ENCODE results near the gene ATR.
A peak's percentile ranks its signal among the peaks of the same experiment; 100 is the strongest.

ATR gene

DNA sequence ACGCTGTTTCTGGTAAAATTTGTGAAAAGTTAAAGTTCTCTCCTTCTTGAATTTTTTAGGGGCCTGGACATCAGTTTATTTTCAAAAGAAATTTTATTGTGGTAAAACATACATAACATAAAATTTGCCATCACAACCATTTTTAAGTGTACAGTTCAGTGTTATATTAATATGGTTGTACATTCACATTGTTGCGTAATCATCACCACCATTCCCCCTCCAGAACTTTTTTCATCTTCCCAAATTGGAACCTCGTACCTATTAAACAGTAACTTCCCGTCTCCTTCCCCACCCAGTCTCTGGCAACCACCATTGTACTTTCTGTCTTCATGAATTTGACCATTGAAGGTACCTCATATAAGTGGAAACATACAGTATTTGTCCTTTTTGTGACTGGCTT lies 107.7 kb downstream of the ATR start:
- no peaks in the 10 kb centered on the region for H3K4me1 ChIP-seq (ENCODE audit: insufficient read depth, low read length)
- no peak overlapping the region for H3K4me3 ChIP-seq (ENCODE audit: low read depth in 1 of 2, low read length in 2 of 2)
- H3K27me3 ChIP-seq (ENCODE audit: control insufficient read depth in 1 of 2, insufficient read depth in 2 of 2, low read length in 2 of 2): no peaks in the 10 kb centered on the region
- H3K9ac ChIP-seq (ENCODE audit: low read length): no peak overlapping the region
- H3K36me3 ChIP-seq (ENCODE audit: insufficient read depth, low read length): no peaks in the 10 kb centered on the region
- no peak overlapping the region for H3K27ac ChIP-seq (ENCODE audit: low read depth, low read length)
- no peaks in the 10 kb centered on the region for H3K9me3 ChIP-seq (ENCODE audit: low read length)

DNA sequence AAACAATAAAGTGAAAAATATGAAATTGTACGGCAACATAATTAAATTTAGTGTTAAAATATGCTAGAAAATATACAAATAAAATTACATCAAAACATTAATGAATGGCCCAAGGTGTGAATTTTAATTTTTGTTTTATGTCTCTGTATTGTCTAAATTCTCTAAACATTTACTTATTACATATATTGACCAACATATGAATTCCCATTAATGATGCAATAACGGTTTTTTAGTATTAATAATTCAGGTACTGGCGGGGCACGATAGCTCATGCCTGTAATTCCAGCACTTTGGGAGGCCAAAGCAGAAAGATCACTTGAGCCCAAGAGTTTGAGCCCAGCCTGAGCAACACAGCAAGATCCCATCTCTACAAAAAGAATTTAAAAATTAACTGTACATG lies 110.1 kb downstream of the ATR start:
- H3K27ac ChIP-seq (ENCODE audit: low read depth, low read length): no peak overlapping the region
- H3K9ac ChIP-seq (ENCODE audit: low read length): no peak overlapping the region
- no peaks in the 10 kb centered on the region for H3K4me1 ChIP-seq (ENCODE audit: insufficient read depth, low read length)
- no peak overlapping the region for H3K4me3 ChIP-seq (ENCODE audit: low read depth in 1 of 2, low read length in 2 of 2)
- H3K36me3 ChIP-seq (ENCODE audit: insufficient read depth, low read length): no peaks in the 10 kb centered on the region
- H3K27me3 ChIP-seq (ENCODE audit: control insufficient read depth in 1 of 2, insufficient read depth in 2 of 2, low read length in 2 of 2): no peaks in the 10 kb centered on the region
- H3K9me3 ChIP-seq (ENCODE audit: low read length): no peaks in the 10 kb centered on the region

DNA sequence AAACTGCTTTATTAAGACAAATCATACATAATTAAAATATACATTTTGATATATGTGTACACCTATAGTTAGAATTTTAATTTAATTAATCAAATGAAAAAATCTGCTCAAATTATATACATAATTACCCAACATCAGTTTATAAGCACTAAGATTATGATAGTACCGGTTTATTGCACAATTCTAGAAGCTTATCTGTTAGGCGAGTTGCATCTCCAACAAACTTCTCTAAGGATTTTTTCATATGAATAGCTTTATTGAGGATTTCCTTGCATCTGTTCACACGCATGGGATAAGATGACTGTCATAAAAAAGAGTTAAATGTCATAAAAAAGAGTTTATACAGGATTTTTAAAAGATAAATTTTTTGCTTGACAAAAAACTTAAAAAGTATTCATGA lies 110.8 kb downstream of the ATR start:
- no peak overlapping the region for H3K9ac ChIP-seq (ENCODE audit: low read length)
- no peaks in the 10 kb centered on the region for H3K36me3 ChIP-seq (ENCODE audit: insufficient read depth, low read length)
- H3K27ac ChIP-seq (ENCODE audit: low read depth, low read length): no peak overlapping the region
- H3K4me3 ChIP-seq (ENCODE audit: low read depth in 1 of 2, low read length in 2 of 2): no peak overlapping the region
- no peaks in the 10 kb centered on the region for H3K4me1 ChIP-seq (ENCODE audit: insufficient read depth, low read length)
- no peaks in the 10 kb centered on the region for H3K27me3 ChIP-seq (ENCODE audit: control insufficient read depth in 1 of 2, insufficient read depth in 2 of 2, low read length in 2 of 2)
- no peaks in the 10 kb centered on the region for H3K9me3 ChIP-seq (ENCODE audit: low read length)

DNA sequence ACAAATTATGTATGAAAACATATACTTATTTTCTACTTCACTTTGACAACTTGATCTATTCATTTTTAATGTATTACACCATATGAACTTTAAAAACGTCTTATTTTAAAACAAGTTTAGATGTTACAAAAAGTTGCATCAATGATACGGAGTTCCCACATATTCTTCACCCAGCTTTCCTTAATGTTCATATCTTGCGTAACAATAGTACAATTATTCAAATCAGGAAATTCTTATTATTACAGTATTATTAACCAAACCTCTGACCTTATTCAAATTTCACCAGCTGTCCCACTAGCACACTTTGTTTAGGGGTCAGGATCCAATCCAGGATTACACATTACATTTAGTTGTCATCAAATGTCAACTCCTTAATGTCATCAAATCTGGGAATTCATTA lies 117.8 kb downstream of the ATR start:
- Histone ChIP-seq H3K27me3 (ENCODE audit: control insufficient read depth in 1 of 2, insufficient read depth in 2 of 2, low read length in 2 of 2) (no peaks in the 10 kb centered on the region), H3K9ac (ENCODE audit: low read length) (no peak overlapping the region), H3K9me3 (ENCODE audit: low read length) (no peaks in the 10 kb centered on the region), H3K36me3 (ENCODE audit: insufficient read depth, low read length) (no peaks in the 10 kb centered on the region), H3K27ac (ENCODE audit: low read depth, low read length) (no peak overlapping the region), H3K4me1 (ENCODE audit: insufficient read depth, low read length) (no peaks in the 10 kb centered on the region), H3K4me3 (ENCODE audit: low read depth in 1 of 2, low read length in 2 of 2) (no peak overlapping the region)

DNA sequence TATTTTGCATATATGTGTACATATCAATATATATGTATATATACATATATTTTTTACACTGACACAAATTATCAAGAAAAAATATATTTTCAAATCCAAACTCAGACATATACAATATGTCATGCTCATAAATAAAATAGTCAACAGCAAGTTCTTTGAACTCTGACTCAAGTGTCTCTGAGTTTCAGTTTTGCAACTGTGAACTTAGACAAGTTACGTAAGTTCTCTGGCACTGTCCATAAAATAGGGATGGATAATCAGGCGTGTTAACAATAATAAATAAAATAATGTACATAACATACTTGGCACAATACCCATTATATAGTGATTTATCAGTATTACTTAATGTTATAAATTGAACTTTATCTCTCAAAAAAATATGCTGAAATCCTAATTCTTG lies 118.6 kb downstream of the ATR start:
- Histone ChIP-seq H3K36me3 (ENCODE audit: insufficient read depth, low read length) (no peaks in the 10 kb centered on the region), H3K9me3 (ENCODE audit: low read length) (no peaks in the 10 kb centered on the region), H3K9ac (ENCODE audit: low read length) (no peak overlapping the region), H3K27ac (ENCODE audit: low read depth, low read length) (no peak overlapping the region), H3K27me3 (ENCODE audit: control insufficient read depth in 1 of 2, insufficient read depth in 2 of 2, low read length in 2 of 2) (no peaks in the 10 kb centered on the region), H3K4me3 (ENCODE audit: low read depth in 1 of 2, low read length in 2 of 2) (no peak overlapping the region), H3K4me1 (ENCODE audit: insufficient read depth, low read length) (no peaks in the 10 kb centered on the region)

DNA sequence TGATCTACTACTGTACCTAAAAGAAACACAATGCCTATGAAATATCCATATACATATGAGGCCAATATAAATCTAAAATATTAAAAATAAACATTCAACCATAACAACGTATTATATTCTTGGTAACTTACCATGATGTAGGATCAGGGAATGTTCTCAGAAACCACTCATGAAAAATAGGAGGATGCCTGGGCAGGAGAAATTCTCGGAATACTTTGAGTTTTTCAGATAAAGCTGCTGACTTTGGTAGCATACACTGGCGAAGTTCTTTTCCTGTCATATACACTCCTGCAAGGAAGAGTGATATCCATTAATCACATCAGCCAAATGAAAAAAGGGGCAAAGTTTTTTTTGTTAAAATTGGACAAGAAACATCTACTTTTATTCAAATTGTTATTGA lies 119.4 kb downstream of the ATR start:
- H3K4me3 ChIP-seq (ENCODE audit: low read depth in 1 of 2, low read length in 2 of 2): no peak overlapping the region
- no peaks in the 10 kb centered on the region for H3K27me3 ChIP-seq (ENCODE audit: control insufficient read depth in 1 of 2, insufficient read depth in 2 of 2, low read length in 2 of 2)
- H3K27ac ChIP-seq (ENCODE audit: low read depth, low read length): no peak overlapping the region
- no peak overlapping the region for H3K9ac ChIP-seq (ENCODE audit: low read length)
- H3K36me3 ChIP-seq (ENCODE audit: insufficient read depth, low read length): no peaks in the 10 kb centered on the region
- no peaks in the 10 kb centered on the region for H3K4me1 ChIP-seq (ENCODE audit: insufficient read depth, low read length)
- no peaks in the 10 kb centered on the region for H3K9me3 ChIP-seq (ENCODE audit: low read length)

DNA sequence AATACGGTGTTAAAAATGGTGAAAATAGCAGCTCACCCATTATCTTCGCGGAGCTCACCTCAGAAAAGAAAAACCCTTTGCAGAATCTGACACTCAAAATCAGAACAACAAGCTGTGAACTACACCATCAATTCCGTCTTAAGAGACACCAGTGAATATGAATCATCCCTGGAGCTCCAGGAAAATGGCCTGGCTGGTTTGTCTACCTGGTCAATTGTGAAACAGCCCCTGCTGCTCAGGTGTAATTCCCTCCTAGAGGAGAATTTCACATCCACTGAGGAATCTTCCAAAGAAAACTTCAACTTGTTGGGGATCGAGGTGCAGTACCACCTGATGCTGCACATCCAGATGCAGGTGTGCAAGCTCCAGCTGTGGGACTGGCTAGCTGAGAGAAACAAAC lies 127.7 kb downstream of the ATR start:
- H3K27ac ChIP-seq (ENCODE audit: low read depth, low read length): no peak overlapping the region
- H3K9ac ChIP-seq (ENCODE audit: low read length): no peak overlapping the region
- peaks cover 11% of the 10 kb centered on the region for H3K4me1 ChIP-seq (ENCODE audit: insufficient read depth, low read length)
- H3K4me3 ChIP-seq (ENCODE audit: low read depth in 1 of 2, low read length in 2 of 2): no peak overlapping the region
- H3K27me3 ChIP-seq (ENCODE audit: control insufficient read depth in 1 of 2, insufficient read depth in 2 of 2, low read length in 2 of 2): no peaks in the 10 kb centered on the region
- no peaks in the 10 kb centered on the region for H3K9me3 ChIP-seq (ENCODE audit: low read length)
- H3K36me3 ChIP-seq (ENCODE audit: insufficient read depth, low read length): no peaks in the 10 kb centered on the region

DNA sequence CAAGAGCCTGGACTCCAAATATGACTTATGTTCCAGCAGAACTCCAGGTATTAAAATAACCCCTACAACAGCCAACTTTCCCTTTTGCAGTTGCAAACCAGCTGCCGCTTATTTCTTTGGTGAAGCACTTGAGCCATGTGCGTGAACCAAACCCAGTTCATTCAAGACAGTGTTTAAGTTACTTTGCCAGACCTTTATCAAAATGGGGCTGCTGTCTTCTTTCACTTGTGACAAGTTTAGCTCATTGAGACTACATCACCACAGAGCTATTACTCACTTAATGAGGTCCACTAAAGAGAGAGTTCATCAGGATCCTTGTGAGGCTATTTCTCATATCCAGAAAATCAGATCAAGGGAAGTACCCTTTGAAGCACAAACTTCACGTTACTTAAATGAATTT lies 128.3 kb downstream of the ATR start:
- no peak overlapping the region for H3K4me3 ChIP-seq (ENCODE audit: low read depth in 1 of 2, low read length in 2 of 2)
- H3K27me3 ChIP-seq (ENCODE audit: control insufficient read depth in 1 of 2, insufficient read depth in 2 of 2, low read length in 2 of 2): no peaks in the 10 kb centered on the region
- H3K4me1 ChIP-seq (ENCODE audit: insufficient read depth, low read length): peaks cover 18% of the 10 kb centered on the region
- H3K9me3 ChIP-seq (ENCODE audit: low read length): no peaks in the 10 kb centered on the region
- no peak overlapping the region for H3K27ac ChIP-seq (ENCODE audit: low read depth, low read length)
- no peak overlapping the region for H3K9ac ChIP-seq (ENCODE audit: low read length)
- no peaks in the 10 kb centered on the region for H3K36me3 ChIP-seq (ENCODE audit: insufficient read depth, low read length)

DNA sequence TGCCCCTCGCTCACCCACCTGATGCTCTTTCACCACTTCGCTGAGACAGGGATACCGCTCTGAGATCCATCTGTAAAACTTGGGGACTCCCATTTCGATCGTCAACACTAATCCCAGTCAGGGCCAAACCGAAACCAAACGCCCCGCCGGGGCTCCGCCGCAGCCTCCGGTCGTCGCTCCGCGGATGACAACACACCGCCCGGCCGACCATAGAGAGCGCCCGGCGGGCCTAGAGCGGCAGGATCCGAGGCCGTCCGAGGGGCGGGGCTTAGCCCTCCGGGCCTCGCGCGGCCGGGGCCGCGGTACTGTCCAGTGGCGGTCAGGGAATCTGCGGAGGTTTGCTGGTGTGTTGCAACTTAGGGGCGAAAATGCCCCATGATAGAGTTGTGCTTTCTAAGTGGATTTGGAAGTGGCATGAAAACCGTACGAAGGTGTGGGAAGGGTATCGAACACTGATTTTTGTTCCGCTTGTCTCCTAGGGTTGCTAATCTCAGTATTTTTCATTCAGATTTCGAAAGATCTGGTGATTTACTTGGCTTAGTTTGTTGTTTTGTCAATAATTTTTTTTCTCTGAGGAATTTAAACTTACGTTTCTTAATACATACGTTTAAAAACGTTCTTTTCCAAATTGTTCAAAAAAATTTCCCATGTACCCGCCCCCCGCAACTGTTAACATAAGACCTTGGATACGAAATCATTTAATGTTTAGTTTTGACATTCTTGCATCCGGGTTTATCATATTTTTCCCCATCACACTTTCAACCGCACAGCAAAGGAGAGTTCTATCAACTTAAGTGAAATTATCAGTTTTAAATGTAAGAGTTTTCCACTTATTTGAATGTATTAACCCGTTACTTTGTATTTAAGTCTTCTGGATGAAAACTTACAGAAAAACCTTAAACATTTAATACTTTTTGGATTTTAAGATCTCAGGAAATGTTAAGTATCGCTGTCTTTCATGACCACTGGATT lies 130.4 kb downstream of the ATR start, which contains the start of gene XRN1:
Gene XRN1, minus strand, starts transcription at position 186 of the 972 bp plus-strand sequence. Its CDS starts 93 bp downstream, at position 93.
- Histone ChIP-seq H3K36me3 (ENCODE audit: insufficient read depth, low read length) (peaks cover 3% of the 10 kb centered on the region), H3K4me1 (ENCODE audit: insufficient read depth, low read length) (peaks cover 25% of the 10 kb centered on the region), H3K9ac (ENCODE audit: low read length) (peak within 1 kb of the TSS; percentile 98), H3K9me3 (ENCODE audit: low read length) (no peaks in the 10 kb centered on the region), H3K4me3 (ENCODE audit: low read depth in 1 of 2, low read length in 2 of 2) (peak within 1 kb of the TSS; percentile 91 to 97), H3K27me3 (ENCODE audit: control insufficient read depth in 1 of 2, insufficient read depth in 2 of 2, low read length in 2 of 2) (no peaks in the 10 kb centered on the region), H3K27ac (ENCODE audit: low read depth, low read length) (peak within 1 kb of the TSS; percentile 99)

DNA sequence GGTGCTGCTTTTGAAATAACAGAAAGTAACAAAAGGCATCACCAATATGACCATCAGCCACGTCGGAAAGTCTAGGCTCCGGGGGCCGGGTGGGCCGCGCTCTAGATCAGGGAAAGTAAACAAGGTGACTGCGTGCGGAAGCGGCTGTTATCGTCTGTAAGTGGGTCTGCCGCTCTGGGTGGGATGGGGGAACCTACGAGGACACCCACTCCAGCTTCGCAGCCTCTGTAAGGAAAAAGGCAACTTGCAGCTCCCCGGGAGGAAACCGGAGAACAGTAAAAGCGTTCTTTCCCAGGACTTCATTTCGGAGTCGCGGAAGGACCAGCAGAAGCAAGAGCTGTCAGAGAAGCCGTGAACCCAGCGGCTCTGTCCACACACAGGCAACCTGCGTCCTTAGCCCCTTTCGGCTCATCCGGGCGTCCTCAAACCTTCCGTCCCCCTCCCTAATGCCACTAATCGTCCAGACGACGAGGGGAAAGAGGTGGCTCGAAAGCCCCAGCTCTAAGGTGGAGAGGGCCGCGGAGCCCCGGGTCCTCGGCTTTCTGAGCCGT lies 131.2 kb downstream of the ATR start:
- H3K9ac ChIP-seq (ENCODE audit: low read length): peak overlapping the region; percentile 98
- peak overlapping the region; percentile 99 for H3K27ac ChIP-seq (ENCODE audit: low read depth, low read length)
- H3K9me3 ChIP-seq (ENCODE audit: low read length): no peaks in the 10 kb centered on the region
- peaks cover 25% of the 10 kb centered on the region for H3K4me1 ChIP-seq (ENCODE audit: insufficient read depth, low read length)
- peaks cover 3% of the 10 kb centered on the region for H3K36me3 ChIP-seq (ENCODE audit: insufficient read depth, low read length)
- no peaks in the 10 kb centered on the region for H3K27me3 ChIP-seq (ENCODE audit: control insufficient read depth in 1 of 2, insufficient read depth in 2 of 2, low read length in 2 of 2)
- H3K4me3 ChIP-seq (ENCODE audit: low read depth in 1 of 2, low read length in 2 of 2): peak overlapping the region; percentile 91 to 97

DNA sequence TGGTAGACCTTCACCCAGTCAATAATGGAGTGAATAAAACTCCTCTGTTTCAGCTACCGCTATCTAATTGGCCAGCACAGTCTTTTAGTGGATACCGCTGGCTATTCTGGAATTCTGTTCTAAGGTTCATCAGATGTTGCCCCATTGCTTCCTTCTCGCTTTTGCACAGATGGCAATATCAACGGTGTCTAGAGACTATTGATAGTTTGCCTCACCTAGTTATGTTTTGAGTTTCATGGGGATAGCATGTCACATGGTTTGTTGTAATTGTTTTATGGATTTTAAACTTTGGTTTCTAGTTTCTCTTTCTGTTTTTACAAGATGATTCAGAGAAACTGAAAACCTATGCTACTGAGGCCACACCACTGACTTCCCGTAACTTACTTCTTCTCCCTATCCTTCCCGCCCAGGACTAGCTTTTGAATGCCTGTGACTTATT lies 132.7 kb downstream of the ATR start:
- Histone ChIP-seq H3K9ac (ENCODE audit: low read length) (peak overlapping the region; percentile 98), H3K36me3 (ENCODE audit: insufficient read depth, low read length) (peaks cover 3% of the 10 kb centered on the region), H3K4me3 (ENCODE audit: low read depth in 1 of 2, low read length in 2 of 2) (peak overlapping the region in 1 of 2 donors; percentile 91), H3K27me3 (ENCODE audit: control insufficient read depth in 1 of 2, insufficient read depth in 2 of 2, low read length in 2 of 2) (no peaks in the 10 kb centered on the region), H3K4me1 (ENCODE audit: insufficient read depth, low read length) (peaks cover 25% of the 10 kb centered on the region), H3K27ac (ENCODE audit: low read depth, low read length) (no peak overlapping the region), H3K9me3 (ENCODE audit: low read length) (no peaks in the 10 kb centered on the region)
